Measurements from ENCODE around the gene SCGB1A1.

The SCGB1A1 gene

GRCh38 chr11:62402960-62403730 is 15.7 kb upstream of the SCGB1A1 start:
- Mint-ChIP-seq H3K4me1 (peaks cover 61% of the 10 kb centered on the region), H3K4me3 (no peak overlapping the region), H3K27me3 (ENCODE audit: low read depth, poor library complexity) (peaks cover 13% of the 10 kb centered on the region), H3K9me3 (no peaks in the 10 kb centered on the region), H3K27ac (no peak overlapping the region), H3K36me3 (ENCODE audit: low read depth) (no peaks in the 10 kb centered on the region)
- DNase-seq = no peak
- no peak for TF ChIP-seq CTCF (IDR thresholded peaks at IDR 0.05)

- H3K4me3 Mint-ChIP-seq = no peak overlapping the region
- peaks cover 48% of the 10 kb centered on the region for H3K4me1 Mint-ChIP-seq
- DNase-seq = no peak
- H3K27ac Mint-ChIP-seq = peak overlapping the region; percentile 26
- H3K9me3 Mint-ChIP-seq = no peaks in the 10 kb centered on the region
- no peak for TF ChIP-seq CTCF (IDR thresholded peaks at IDR 0.05)
- H3K27me3 Mint-ChIP-seq (ENCODE audit: low read depth, poor library complexity) = peaks cover 10% of the 10 kb centered on the region
- no peaks in the 10 kb centered on the region for H3K36me3 Mint-ChIP-seq (ENCODE audit: low read depth)
Measured at GRCh38 chr11:62404435-62404834, 14.4 kb upstream of the SCGB1A1 start.

- no peak overlapping the region for H3K4me3 Mint-ChIP-seq
- no peak for DNase-seq
- H3K27ac Mint-ChIP-seq = peak overlapping the region; percentile 26
- H3K36me3 Mint-ChIP-seq (ENCODE audit: low read depth) = no peaks in the 10 kb centered on the region
- no peak for TF ChIP-seq CTCF (IDR thresholded peaks at IDR 0.05)
- H3K27me3 Mint-ChIP-seq (ENCODE audit: low read depth, poor library complexity) = peaks cover 13% of the 10 kb centered on the region
- H3K9me3 Mint-ChIP-seq = no peaks in the 10 kb centered on the region
- peaks cover 44% of the 10 kb centered on the region for H3K4me1 Mint-ChIP-seq
Measured at GRCh38 chr11:62404901-62405300, 13.9 kb upstream of the SCGB1A1 start.

- no peak overlapping the region for H3K4me3 Mint-ChIP-seq
- no peak overlapping the region for H3K27ac Mint-ChIP-seq
- DNase-seq = no peak
- no peaks in the 10 kb centered on the region for H3K36me3 Mint-ChIP-seq (ENCODE audit: low read depth)
- peaks cover 32% of the 10 kb centered on the region for H3K4me1 Mint-ChIP-seq
- peaks cover 13% of the 10 kb centered on the region for H3K27me3 Mint-ChIP-seq (ENCODE audit: low read depth, poor library complexity)
- TF ChIP-seq CTCF (IDR thresholded peaks at IDR 0.05) = no peak
- H3K9me3 Mint-ChIP-seq = no peaks in the 10 kb centered on the region
Measured at GRCh38 chr11:62406034-62406433, 12.8 kb upstream of the SCGB1A1 start.

- peaks cover 10% of the 10 kb centered on the region for H3K4me1 Mint-ChIP-seq
- no peak overlapping the region for H3K4me3 Mint-ChIP-seq
- no peaks in the 10 kb centered on the region for H3K9me3 Mint-ChIP-seq
- DNase-seq = no peak
- no peak overlapping the region for H3K27ac Mint-ChIP-seq
- no peaks in the 10 kb centered on the region for H3K36me3 Mint-ChIP-seq (ENCODE audit: low read depth)
- peaks cover 14% of the 10 kb centered on the region for H3K27me3 Mint-ChIP-seq (ENCODE audit: low read depth, poor library complexity)
- no peak for TF ChIP-seq CTCF (IDR thresholded peaks at IDR 0.05)
Measured at GRCh38 chr11:62409831-62410230, 9.0 kb upstream of the SCGB1A1 start.

- peaks cover 10% of the 10 kb centered on the region for H3K27me3 Mint-ChIP-seq (ENCODE audit: low read depth, poor library complexity)
- no peaks in the 10 kb centered on the region for H3K36me3 Mint-ChIP-seq (ENCODE audit: low read depth)
- peaks cover 4% of the 10 kb centered on the region for H3K4me1 Mint-ChIP-seq
- no peak overlapping the region for H3K4me3 Mint-ChIP-seq
- TF ChIP-seq CTCF (IDR thresholded peaks at IDR 0.05) = no peak
- no peaks in the 10 kb centered on the region for H3K9me3 Mint-ChIP-seq
- no peak for DNase-seq
- H3K27ac Mint-ChIP-seq = no peak overlapping the region
Measured at GRCh38 chr11:62410972-62411371, 7.9 kb upstream of the SCGB1A1 start.
